ENCODE results near the gene SERINC3. TPM values are rescaled to one million over a fixed set of nuclear protein-coding genes. Genes with fewer than 3 reads are reported as not detected.

SERINC3 gene
- total RNA-seq, 2 donors from 2014 or later = 75.6 to 91.3 TPM

GRCh38 chr20:44532981-44533331, 11.1 kb upstream of the SERINC3 start:
- Mint-ChIP-seq H3K9me3 (peaks cover 5% of the 10 kb centered on the region), H3K4me1 (peaks cover 11% of the 10 kb centered on the region), H3K36me3 (ENCODE audit: low read depth) (no peaks in the 10 kb centered on the region), H3K27me3 (ENCODE audit: insufficient read depth) (no peaks in the 10 kb centered on the region), H3K27ac (no peak overlapping the region), H3K4me3 (no peak overlapping the region)
- no peak for TF ChIP-seq CTCF (conservative IDR thresholded peaks at IDR 0.05)
- no peaks in the 10 kb centered on the region for H3K27me3 ChIP-seq (ENCODE audit: control insufficient read depth, insufficient read depth, low read length, poor library complexity, severe bottlenecking)
- H3K36me3 ChIP-seq (ENCODE audit: control insufficient read depth, insufficient read depth, low read length) = no peaks in the 10 kb centered on the region
- 94% methylated on average over 2 of the region's 2 CpGs; no CpG with 5 or more reads in 1 of the 2 experiments for WGBS, 2 experiments (ENCODE audit: insufficient coverage in 1 of 2, insufficient read length in 1 of 2)
- no peak for DNase-seq
- no peak overlapping the region for H3K27ac ChIP-seq (ENCODE audit: low read depth, low read length)
- no peaks in the 10 kb centered on the region for H3K9me3 ChIP-seq (ENCODE audit: control insufficient read depth, low read length)
- H3K4me3 ChIP-seq (ENCODE audit: low read length) = peak overlapping the region; percentile 92
- peak overlapping the region; percentile 75 for H3K9ac ChIP-seq (ENCODE audit: extremely low read depth, low read length, poor library complexity, severe bottlenecking)
- no peaks in the 10 kb centered on the region for H3K4me1 ChIP-seq (ENCODE audit: control insufficient read depth, insufficient read depth, low read length)

GRCh38 chr20:44532259-44532980, 10.6 kb upstream of the SERINC3 start:
- Histone ChIP-seq H3K4me3 (ENCODE audit: low read length) (peak overlapping the region; percentile 92), H3K36me3 (ENCODE audit: control insufficient read depth, insufficient read depth, low read length) (no peaks in the 10 kb centered on the region), H3K27ac (ENCODE audit: low read depth, low read length) (no peak overlapping the region), H3K9me3 (ENCODE audit: control insufficient read depth, low read length) (no peaks in the 10 kb centered on the region), H3K4me1 (ENCODE audit: control insufficient read depth, insufficient read depth, low read length) (no peaks in the 10 kb centered on the region), H3K27me3 (ENCODE audit: control insufficient read depth, insufficient read depth, low read length, poor library complexity, severe bottlenecking) (no peaks in the 10 kb centered on the region), H3K9ac (ENCODE audit: extremely low read depth, low read length, poor library complexity, severe bottlenecking) (peak overlapping the region; percentile 75)
- peaks cover 12% of the 10 kb centered on the region for H3K4me1 Mint-ChIP-seq
- DNase-seq = no peak
- no peaks in the 10 kb centered on the region for H3K36me3 Mint-ChIP-seq (ENCODE audit: low read depth)
- TF ChIP-seq CTCF (conservative IDR thresholded peaks at IDR 0.05) = no peak
- 38 to 41% methylated on average over 9 to 10 of the region's 11 CpGs for WGBS, 2 experiments (ENCODE audit: insufficient coverage in 1 of 2, insufficient read length in 1 of 2)
- peaks cover 8% of the 10 kb centered on the region for H3K9me3 Mint-ChIP-seq
- no peaks in the 10 kb centered on the region for H3K27me3 Mint-ChIP-seq (ENCODE audit: insufficient read depth)
- H3K27ac Mint-ChIP-seq = no peak overlapping the region
- H3K4me3 Mint-ChIP-seq = no peak overlapping the region

- WGBS, 2 experiments (ENCODE audit: insufficient coverage in 1 of 2, insufficient read length in 1 of 2) = 85 to 94% methylated on average over 3 to 6 of the region's 6 CpGs
- no peak overlapping the region for H3K4me3 Mint-ChIP-seq
- peaks cover 29% of the 10 kb centered on the region for H3K4me1 Mint-ChIP-seq
- no peaks in the 10 kb centered on the region for H3K36me3 ChIP-seq (ENCODE audit: control insufficient read depth, insufficient read depth, low read length)
- H3K9ac ChIP-seq (ENCODE audit: extremely low read depth, low read length, poor library complexity, severe bottlenecking) = no peak overlapping the region
- no peaks in the 10 kb centered on the region for H3K27me3 ChIP-seq (ENCODE audit: control insufficient read depth, insufficient read depth, low read length, poor library complexity, severe bottlenecking)
- no peaks in the 10 kb centered on the region for H3K36me3 Mint-ChIP-seq (ENCODE audit: low read depth)
- H3K27me3 Mint-ChIP-seq (ENCODE audit: insufficient read depth) = no peaks in the 10 kb centered on the region
- no peak for TF ChIP-seq CTCF (conservative IDR thresholded peaks at IDR 0.05)
- H3K4me3 ChIP-seq (ENCODE audit: low read length) = no peak overlapping the region
- H3K27ac Mint-ChIP-seq = no peak overlapping the region
- H3K4me1 ChIP-seq (ENCODE audit: control insufficient read depth, insufficient read depth, low read length) = no peaks in the 10 kb centered on the region
- DNase-seq = no peak
- peaks cover 14% of the 10 kb centered on the region for H3K9me3 Mint-ChIP-seq
- no peaks in the 10 kb centered on the region for H3K9me3 ChIP-seq (ENCODE audit: control insufficient read depth, low read length)
- no peak overlapping the region for H3K27ac ChIP-seq (ENCODE audit: low read depth, low read length)
These were observed 6.4 kb upstream of the SERINC3 start for GRCh38 chr20:44528309-44528708.
